H9 (cell line): ENCODE measurements around the gene SLC12A4. TPM values are rescaled to one million over a fixed set of nuclear protein-coding genes. Genes with fewer than 3 reads are reported as not detected.
"Not testable (repeated sequence)": the region's sequence is repeated elsewhere in the genome, so short reads cannot be mapped to it uniquely, and the experiment has no call there.

ENCODE experiments used
- DNase-seq: peaks from one replicate; pipeline ENCODE4 v3.0.0-alpha.2; 2017
- H2AFZ ChIP-seq: one replicate; pipeline ENCODE4 v1.6.1; 2013; ENCODE audit warnings: mild to moderate bottlenecking, low read length, control low read depth, moderate library complexity
- H2AK5ac ChIP-seq: 2 replicates; pipeline ENCODE4 v1.6.1; 2013; ENCODE audit warnings: low read length, control low read depth, mixed read lengths; ENCODE audit not compliant: insufficient read length
- H2BK120ac ChIP-seq: one replicate; pipeline ENCODE4 v1.6.1; 2013; ENCODE audit warnings: low read depth, mild to moderate bottlenecking, low read length, control low read depth, inconsistent platforms; ENCODE audit not compliant: poor library complexity, severe bottlenecking
- H2BK12ac ChIP-seq: 2 replicates; pipeline ENCODE4 v1.6.1; 2013; ENCODE audit warnings: low read length, control low read depth, mixed read lengths, low read depth; ENCODE audit not compliant: insufficient read length
- H2BK15ac ChIP-seq: 2 replicates; pipeline ENCODE4 v1.6.1; 2013; ENCODE audit warnings: low read depth, low read length, control low read depth
- H2BK20ac ChIP-seq: one replicate; pipeline ENCODE4 v1.6.1; 2013; ENCODE audit warnings: low read depth, mild to moderate bottlenecking, low read length, control low read depth, inconsistent platforms; ENCODE audit not compliant: poor library complexity, severe bottlenecking
- H2BK5ac ChIP-seq: 2 replicates; pipeline ENCODE4 v1.6.1; 2013; ENCODE audit warnings: low read length, control low read depth, mixed read lengths; ENCODE audit not compliant: insufficient read length
- H3K14ac ChIP-seq: 2 replicates; pipeline ENCODE4 v1.6.1; 2013; ENCODE audit warnings: low read length, control low read depth; ENCODE audit not compliant: insufficient read depth
- H3K18ac ChIP-seq: 2 replicates; pipeline ENCODE4 v1.6.1; 2013; ENCODE audit warnings: low read depth, mild to moderate bottlenecking, mixed read lengths, low read length, control low read depth; ENCODE audit not compliant: insufficient read length
- H3K23ac ChIP-seq: 2 replicates; pipeline ENCODE4 v1.6.1; 2013; ENCODE audit warnings: low read length, control low read depth, mixed read lengths, low read depth; ENCODE audit not compliant: insufficient read length
- H3K23me2 ChIP-seq: 2 replicates; pipeline ENCODE4 v1.6.1; 2013; ENCODE audit warnings: low read depth, mild to moderate bottlenecking, mixed read lengths, low read length, control low read depth; ENCODE audit not compliant: insufficient read length, poor library complexity, severe bottlenecking
- H3K27ac ChIP-seq: 2 replicates; pipeline ENCODE4 v1.5.1; 2013; ENCODE audit warnings: low read length, control low read depth, mixed read lengths, low read depth; ENCODE audit not compliant: insufficient read length
- H3K27me3 ChIP-seq: 2 replicates; pipeline ENCODE4 v1.6.1; 2013; ENCODE audit warnings: low read length, control low read depth, inconsistent platforms; ENCODE audit not compliant: insufficient read depth
- H3K4ac ChIP-seq: 2 replicates; pipeline ENCODE4 v1.6.1; 2013; ENCODE audit warnings: low read depth, mild to moderate bottlenecking, control low read depth, inconsistent platforms, low read length, moderate library complexity
- H3K4me1 ChIP-seq: 2 replicates; pipeline ENCODE4 v1.6.1; 2013; ENCODE audit warnings: low read length, control low read depth, inconsistent platforms; ENCODE audit not compliant: insufficient read depth
- H3K4me2 ChIP-seq: 2 replicates; pipeline ENCODE4 v1.6.1; 2013; ENCODE audit warnings: low read length, control low read depth, mixed read lengths; ENCODE audit not compliant: insufficient read length, insufficient read depth
- H3K56ac ChIP-seq: 2 replicates; pipeline ENCODE4 v1.6.1; 2013; ENCODE audit warnings: low read depth, mild to moderate bottlenecking, mixed read lengths, low read length, control low read depth; ENCODE audit not compliant: insufficient read length
- H3K79me1 ChIP-seq: 2 replicates; pipeline ENCODE4 v1.6.1; 2013; ENCODE audit warnings: low read depth, mild to moderate bottlenecking, moderate library complexity, low read length, control low read depth, inconsistent platforms; ENCODE audit not compliant: insufficient read depth, poor library complexity, severe bottlenecking
- H3K79me2 ChIP-seq: 2 replicates; pipeline ENCODE4 v1.6.1; 2013; ENCODE audit warnings: low read length, control low read depth, inconsistent platforms; ENCODE audit not compliant: insufficient read depth
- H3K9ac ChIP-seq: 2 replicates; pipeline ENCODE4 v1.6.1; 2013; ENCODE audit warnings: low read length, control low read depth, mixed read lengths; ENCODE audit not compliant: insufficient read length; ENCODE audit errors: extremely low read depth
- H3K9me3 ChIP-seq: one replicate; pipeline ENCODE4 v1.6.1; 2013; ENCODE audit warnings: low read depth, low read length, inconsistent platforms; ENCODE audit not compliant: control insufficient read depth
- H3T11ph ChIP-seq: one replicate; pipeline ENCODE4 v1.6.1; 2013; ENCODE audit warnings: mild to moderate bottlenecking, low read length, control low read depth, inconsistent platforms
- H4K20me1 ChIP-seq: one replicate; pipeline ENCODE4 v1.6.1; 2013; ENCODE audit not compliant: control insufficient read depth, insufficient read length, insufficient read depth
- H4K5ac ChIP-seq: 2 replicates; pipeline ENCODE4 v1.6.1; 2013; ENCODE audit warnings: low read depth, mild to moderate bottlenecking, mixed read lengths, low read length, control low read depth; ENCODE audit not compliant: insufficient read length
- H4K8ac ChIP-seq: replicated peaks from 2 replicates; pipeline ENCODE4 v1.6.1; 2013; ENCODE audit warnings: low read length, control low read depth, mixed read lengths, low read depth; ENCODE audit not compliant: insufficient read length
- H4K91ac ChIP-seq: 2 replicates; pipeline ENCODE4 v1.6.1; 2013; ENCODE audit warnings: low read depth, mild to moderate bottlenecking, moderate library complexity, mixed read lengths, low read length, control low read depth; ENCODE audit not compliant: insufficient read length
- H3K27ac Mint-ChIP-seq, 3 experiments: 2 replicates in 2 of 3; 3 replicates in 1 of 3; pipeline ENCODE4 v1.8.0; 2020 to 2021; ENCODE audit warnings: mixed read lengths in 3 of 3, mild to moderate bottlenecking in 1 of 3, moderate library complexity in 1 of 3
- H3K27me3 Mint-ChIP-seq: 2 replicates; pipeline ENCODE4 v1.8.0; 2021; ENCODE audit warnings: low read depth, mild to moderate bottlenecking, moderate library complexity, mixed read lengths
- H3K36me3 Mint-ChIP-seq, 3 experiments: 2 replicates in 2 of 3; 3 replicates in 1 of 3; pipeline ENCODE4 v1.8.0; 2020 to 2021; ENCODE audit warnings: low read depth in 3 of 3, mixed read lengths in 3 of 3; ENCODE audit not compliant: insufficient read depth in 1 of 3
- H3K4me1 Mint-ChIP-seq, 2 experiments: 2 replicates each; pipeline ENCODE4 v1.8.0; 2020; ENCODE audit warnings: mixed read lengths in 2 of 2
- H3K4me3 Mint-ChIP-seq, 2 experiments: 2 replicates in 1 of 2; 3 replicates in 1 of 2; pipeline ENCODE4 v1.8.0; 2020 to 2021; ENCODE audit warnings: mild to moderate bottlenecking in 2 of 2, mixed read lengths in 2 of 2, moderate library complexity in 1 of 2
- H3K9me3 Mint-ChIP-seq, 2 experiments: 2 replicates in 1 of 2; 3 replicates in 1 of 2; pipeline ENCODE4 v1.8.0; 2020; ENCODE audit warnings: mild to moderate bottlenecking in 2 of 2, mixed read lengths in 2 of 2, moderate library complexity in 1 of 2
- CTCF ChIP-seq: fragments of 200-600 bp; sonication (generic); conservative IDR thresholded peaks from 3 replicates; pipeline ENCODE4 v1.8.0; 2021; ENCODE audit warnings: antibody characterized with exemption, mild to moderate bottlenecking
- WGBS: extraction: QIAGEN DNeasy Blood & Tissue Kit; methylation state at CpG from one replicate; pipeline ENCODE4 v1.1.7; 2013; ENCODE audit warnings: missing lambda C conversion rate, low lambda C conversion rate, mixed read lengths; ENCODE audit not compliant: insufficient read length; ENCODE audit errors: extremely low coverage; 5-methylcytosine and 5-hydroxymethylcytosine counted together
- total RNA-seq: library from RNA; stranded (reverse); gene quantifications from 2 replicates; pipeline ENCODE4 v1.2.1, GENCODE V29; 2021

SLC12A4 gene
- total RNA-seq, 1 experiment from 2014 or later: 46.7 TPM

DNA sequence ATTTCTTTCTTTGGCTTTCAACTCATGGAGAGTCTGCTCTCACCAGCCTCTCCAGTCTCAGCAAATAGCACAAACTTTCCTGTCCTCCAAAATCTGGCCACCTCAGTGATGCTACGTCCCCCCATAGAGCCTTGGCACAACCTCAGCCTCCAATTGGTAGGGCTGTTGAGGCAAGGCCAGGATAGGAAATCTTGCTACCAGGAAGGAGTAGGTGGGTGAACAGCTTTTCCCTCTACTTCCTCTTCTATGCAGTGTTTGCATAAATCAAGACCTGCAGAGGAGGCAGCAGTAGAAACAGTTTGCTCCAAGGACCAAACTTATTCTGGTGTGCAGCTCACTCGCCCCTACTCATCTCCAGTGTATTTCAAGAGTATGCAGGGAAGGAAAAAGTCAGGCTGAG lies 31.5 kb upstream of the SLC12A4 start:
- Histone ChIP-seq H4K8ac (no peak overlapping the region), H3K27me3 (no peaks in the 10 kb centered on the region), H3K14ac (no peak overlapping the region), H2BK15ac (no peak overlapping the region), H3K18ac (no peak overlapping the region), H2BK20ac (no peak overlapping the region), H3K4me1 (0 out of 2 replicates have a peak, but pooled peaks cover 2% of the 10 kb centered on the region), H3K27ac (no peak overlapping the region), H4K5ac (no peak overlapping the region), H4K91ac (no peak overlapping the region), H2BK5ac (no peak overlapping the region), H2BK120ac (no peak overlapping the region), H3K4ac (no peak overlapping the region), H3K79me2 (no peaks in the 10 kb centered on the region), H3K56ac (no peak overlapping the region), H2AK5ac (no peak overlapping the region), H3K79me1 (no peaks in the 10 kb centered on the region), H3K4me2 (no peak overlapping the region), H4K20me1 (no peaks in the 10 kb centered on the region), H2BK12ac (no peak overlapping the region), H2AFZ (no peak overlapping the region), H3K9me3 (no peaks in the 10 kb centered on the region), H3K23ac (no peak overlapping the region), H3K23me2 (no peaks in the 10 kb centered on the region), H3T11ph (no peak overlapping the region), H3K9ac (no peak overlapping the region)
- peaks cover 0 to 3% (median 0%) of the 10 kb centered on the region in 3 experiments; a peak in 2 of 7 replicates for H3K36me3 Mint-ChIP-seq
- no CpG with 5 or more reads among the region's 2 CpGs for WGBS
- no peak overlapping the region; a peak in 1 of 7 replicates for H3K27ac Mint-ChIP-seq
- peaks cover 0 to 4% of the 10 kb centered on the region in 2 experiments; a peak in 2 of 4 replicates for H3K4me1 Mint-ChIP-seq
- H3K4me3 Mint-ChIP-seq: no peak overlapping the region
- no peaks in the 10 kb centered on the region; a peak in 1 of 5 replicates for H3K9me3 Mint-ChIP-seq
- peaks cover 6% of the 10 kb centered on the region for H3K27me3 Mint-ChIP-seq
- TF ChIP-seq CTCF: no peak
- no peak for DNase-seq

GRCh38 chr16:67998779-67999688 lies 30.6 kb upstream of the SLC12A4 start, which contains the start of gene DPEP2:
Gene DPEP2 (minus strand): TSS chr16:67999484. CDS start chr16:67993212, 6,272 bp downstream.
- H2AK5ac ChIP-seq, H3K27ac Mint-ChIP-seq, H3T11ph ChIP-seq, H4K8ac ChIP-seq, DNase-seq, H3K18ac ChIP-seq, H3K27me3 Mint-ChIP-seq, H3K4me1 Mint-ChIP-seq, H3K9me3 Mint-ChIP-seq, H3K23me2 ChIP-seq, H4K20me1 ChIP-seq, H2BK15ac ChIP-seq, H4K5ac ChIP-seq, H3K79me1 ChIP-seq, H4K91ac ChIP-seq, H2BK12ac ChIP-seq, H2BK120ac ChIP-seq, H3K4ac ChIP-seq, H3K4me2 ChIP-seq, H3K56ac ChIP-seq, H3K4me3 Mint-ChIP-seq, H2BK20ac ChIP-seq, H2BK5ac ChIP-seq, H3K9me3 ChIP-seq, H3K4me1 ChIP-seq, H3K27me3 ChIP-seq, H3K9ac ChIP-seq, H3K27ac ChIP-seq, H3K23ac ChIP-seq, H3K14ac ChIP-seq, H3K79me2 ChIP-seq, H2AFZ ChIP-seq, H3K36me3 Mint-ChIP-seq: not testable (repeated sequence)
- no CpG with 5 or more reads among the region's 18 CpGs for WGBS
